Erythroblast (primary cell): ENCODE measurements around the gene THADA.

Experiments used
- DNase-seq, 2 experiments: peaks; one replicate each; lab custom pipeline; 2025; lab: John Stamatoyannopoulos, UW
- GATA1 ChIP-seq: IDR thresholded peaks from 2 replicates; pipeline ENCODE4 v1.6.1; 2011; ENCODE audit warnings: low read depth, mild to moderate bottlenecking, control low read depth, low read length, moderate library complexity
- POLR2A ChIP-seq: IDR thresholded peaks from 2 replicates; pipeline ENCODE4 v1.6.1; 2011; ENCODE audit warnings: mild to moderate bottlenecking, low read length

The THADA gene

GRCh38 chr2:43355399-43355798, 240.4 kb downstream of the THADA start:
- DNase-seq: no peak
- no peak for TF ChIP-seq GATA1
- TF ChIP-seq POLR2A: no peak

- no peak for TF ChIP-seq GATA1
- no peak for TF ChIP-seq POLR2A
- no peak for DNase-seq
Observed at GRCh38 chr2:43349904-43350303, 245.9 kb downstream of the THADA start.

- no peak for DNase-seq
- TF ChIP-seq GATA1 (no peak), POLR2A (no peak)
Observed at GRCh38 chr2:43348908-43349661, 246.8 kb downstream of the THADA start.

- TF ChIP-seq GATA1 (no peak), POLR2A (no peak)
- no peak for DNase-seq
Observed at GRCh38 chr2:43347746-43348145, 248.1 kb downstream of the THADA start.

GRCh38 chr2:43346602-43347567, 249.0 kb downstream of the THADA start:
- TF ChIP-seq GATA1 (no peak), POLR2A (no peak)
- no peak for DNase-seq

- TF ChIP-seq POLR2A (no peak), GATA1 (no peak)
- no peak for DNase-seq
Observed at GRCh38 chr2:43345872-43346271, 250.0 kb downstream of the THADA start.

- TF ChIP-seq GATA1 (no peak), POLR2A (no peak)
- DNase-seq: no peak
Observed at GRCh38 chr2:43345391-43345813, 250.4 kb downstream of the THADA start.

- peak; percentile 41 to 59 for DNase-seq
- TF ChIP-seq POLR2A (no peak), GATA1 (no peak)
Observed at GRCh38 chr2:43344868-43345373, 250.9 kb downstream of the THADA start.

- TF ChIP-seq POLR2A: no peak
- no peak for DNase-seq
Observed at GRCh38 chr2:43343573-43344304, 252.1 kb downstream of the THADA start.

GRCh38 chr2:43341959-43342757, 253.7 kb downstream of the THADA start:
- no peak for DNase-seq
- TF ChIP-seq GATA1: no peak
- no peak for TF ChIP-seq POLR2A

GRCh38 chr2:43340945-43341356, 254.9 kb downstream of the THADA start:
- DNase-seq: no peak
- TF ChIP-seq POLR2A (no peak), GATA1 (no peak)

GRCh38 chr2:43340066-43340465, 255.8 kb downstream of the THADA start:
- TF ChIP-seq GATA1 (no peak), POLR2A (no peak)
- DNase-seq: no peak

- no peak for TF ChIP-seq GATA1
- TF ChIP-seq POLR2A: no peak
- no peak for DNase-seq
Observed at GRCh38 chr2:43333656-43334144, 262.1 kb downstream of the THADA start.
